HG03469 (cell line): ENCODE data around the gene HNRNPA2B1.
A peak's percentile ranks its signal among the peaks of the same experiment; 100 is the strongest.
"Not testable (repeated sequence)": the region's sequence is repeated elsewhere in the genome, so short reads cannot be mapped to it uniquely, and the experiment has no call there.

Experiments used
- ATAC-seq: cut with Tn5 transposase; IDR thresholded peaks from one replicate; pipeline ENCODE4 v1.9.1; 2021; ENCODE audit warnings: mild to moderate bottlenecking, moderate library complexity, moderate number of reproducible peaks; ENCODE audit not compliant: unreplicated experiment

The HNRNPA2B1 gene

GRCh38 chr7:26166684-26167266 lies 33.8 kb downstream of the HNRNPA2B1 start:
- ATAC-seq, result no peak

- ATAC-seq, result no peak
Observed at GRCh38 chr7:26165950-26166683, 34.4 kb downstream of the HNRNPA2B1 start.

DNA sequence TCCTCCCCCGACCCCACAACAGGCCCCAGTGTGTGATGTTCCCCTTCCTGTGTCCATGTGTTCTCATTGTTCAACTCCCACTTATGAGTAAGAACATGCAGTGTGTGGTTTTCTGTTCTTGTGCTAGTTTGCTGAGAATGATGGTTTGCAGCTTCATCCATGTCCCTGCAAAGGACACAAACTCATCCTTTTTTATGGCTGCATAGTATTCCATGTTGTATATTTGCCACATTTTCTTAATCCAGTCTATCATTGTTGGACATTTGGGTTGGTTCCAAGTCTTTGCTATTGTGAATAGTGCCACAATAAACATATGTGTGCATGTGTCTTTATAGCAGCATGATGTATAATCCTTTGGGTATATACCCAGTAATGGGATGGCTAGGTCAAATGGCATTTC lies 36.7 kb downstream of the HNRNPA2B1 start:
- ATAC-seq, result not testable (repeated sequence)

- no peak for ATAC-seq
Observed at GRCh38 chr7:26162431-26162830, 38.1 kb downstream of the HNRNPA2B1 start.

DNA sequence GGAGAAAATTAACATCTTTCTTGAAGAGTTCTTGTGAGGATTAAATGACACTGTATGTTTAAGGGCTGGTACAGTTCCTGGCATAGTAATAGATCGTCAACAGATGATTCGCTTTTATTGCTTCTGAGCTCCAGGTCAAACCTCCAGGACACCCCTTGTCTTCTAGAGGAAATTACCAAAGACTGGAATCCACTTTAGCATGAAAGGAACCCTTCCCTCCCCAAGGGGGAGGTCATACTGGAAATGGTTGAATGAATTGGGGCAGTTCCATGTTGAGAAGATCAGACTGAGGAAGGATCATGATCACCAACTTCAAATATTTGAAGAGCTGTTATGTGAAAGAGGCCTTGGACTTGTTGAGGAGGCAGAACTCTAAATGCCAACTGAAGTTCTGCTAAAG lies 39.6 kb downstream of the HNRNPA2B1 start:
- ATAC-seq, result no peak

DNA sequence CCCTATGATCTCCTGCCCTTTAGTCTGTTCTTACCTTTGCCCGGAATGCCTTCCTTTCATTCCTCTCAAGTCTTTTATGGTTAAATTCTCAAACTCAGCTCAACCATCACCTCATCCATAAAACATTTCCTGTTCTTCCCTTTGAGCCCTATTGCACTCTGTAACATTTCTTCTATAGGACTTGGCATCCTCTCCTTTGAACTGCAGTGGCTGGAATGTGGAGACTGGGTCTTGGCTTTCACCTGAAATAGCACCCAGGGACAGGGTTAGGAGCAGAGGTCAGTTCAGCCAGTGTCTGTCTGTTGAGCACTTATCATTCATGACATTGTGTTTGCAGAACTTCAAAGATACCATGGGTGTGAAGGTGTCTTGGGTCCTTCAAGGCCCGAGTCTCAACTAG lies 41.3 kb downstream of the HNRNPA2B1 start:
- ATAC-seq, result no peak

DNA sequence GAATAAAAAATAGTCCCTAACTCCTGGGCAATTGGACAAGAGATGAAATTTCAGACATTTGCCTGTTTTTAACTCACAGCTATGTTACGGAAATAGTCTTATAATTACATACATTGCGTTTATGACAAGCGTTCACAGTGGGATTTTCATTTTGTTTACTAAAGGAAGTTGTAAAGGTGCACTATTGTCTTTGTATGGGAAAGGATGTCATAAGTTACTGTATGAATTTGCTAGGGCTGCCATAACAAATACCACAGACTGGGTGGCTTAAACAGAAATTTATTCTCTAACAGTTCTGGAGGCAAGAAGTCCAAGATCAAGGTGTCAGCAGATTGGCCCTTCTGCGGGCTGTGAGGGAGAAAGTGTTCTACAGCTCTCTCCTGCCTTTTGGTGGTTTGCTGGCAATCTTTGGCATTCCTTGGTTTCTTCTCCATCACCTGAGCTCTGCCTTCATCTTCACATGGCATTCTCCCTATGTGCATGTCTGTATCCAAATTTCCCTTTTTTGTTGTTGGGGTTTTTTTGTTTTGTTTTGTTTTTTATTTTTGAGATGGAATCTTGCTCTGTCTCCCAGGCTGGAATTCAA lies 42.9 kb downstream of the HNRNPA2B1 start:
- ATAC-seq, result no peak

DNA sequence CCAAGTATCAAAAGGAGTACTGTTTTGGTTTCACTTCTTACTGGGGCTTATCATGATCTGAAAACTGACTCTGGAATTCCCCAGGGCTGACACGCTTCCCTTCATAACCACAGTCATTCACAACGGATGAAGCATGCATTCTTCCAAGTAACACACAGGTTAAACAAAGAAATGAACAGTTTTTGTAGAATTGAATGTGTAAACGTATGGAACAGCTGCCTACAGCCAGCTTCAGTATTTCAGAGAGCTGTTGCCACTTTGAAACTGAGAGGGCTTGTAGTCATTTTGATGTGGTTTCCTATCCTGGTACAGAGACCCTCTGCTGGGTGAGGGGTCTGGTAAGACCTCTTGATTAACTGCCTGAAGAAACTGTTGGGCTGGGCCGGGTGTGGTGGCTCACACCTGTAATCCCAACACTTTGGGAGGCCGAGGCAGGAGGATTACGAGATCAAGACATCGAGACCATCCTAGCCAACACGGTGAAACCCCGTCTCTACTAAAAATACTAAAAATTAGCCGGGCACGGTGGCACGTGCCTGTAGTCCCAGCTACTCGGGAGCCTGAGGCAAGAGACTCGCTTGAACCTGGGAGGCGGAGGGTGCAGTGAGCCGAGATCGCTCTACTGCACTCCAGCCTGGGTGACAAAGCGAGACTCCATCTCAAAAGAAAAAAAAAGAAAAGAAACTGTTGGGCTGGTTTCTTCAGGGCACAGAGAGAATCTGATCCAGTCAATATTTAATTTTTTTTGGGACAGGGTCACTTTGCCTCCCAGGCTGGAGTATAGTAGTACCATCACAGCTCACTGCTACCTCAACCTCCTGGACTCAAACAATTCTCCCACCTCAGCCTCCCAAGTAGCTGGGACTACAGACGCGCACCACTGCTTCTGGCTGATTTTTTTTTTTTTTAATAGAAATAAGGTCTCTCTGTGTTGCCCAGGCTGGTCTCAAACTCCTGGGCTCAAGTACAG lies 43.8 kb downstream of the HNRNPA2B1 start:
- ATAC-seq, result no peak

- ATAC-seq, result no peak
Observed at GRCh38 chr7:26155531-26156375, 44.8 kb downstream of the HNRNPA2B1 start.

- ATAC-seq, result no peak
Observed at GRCh38 chr7:26153823-26154783, 46.4 kb downstream of the HNRNPA2B1 start.

DNA sequence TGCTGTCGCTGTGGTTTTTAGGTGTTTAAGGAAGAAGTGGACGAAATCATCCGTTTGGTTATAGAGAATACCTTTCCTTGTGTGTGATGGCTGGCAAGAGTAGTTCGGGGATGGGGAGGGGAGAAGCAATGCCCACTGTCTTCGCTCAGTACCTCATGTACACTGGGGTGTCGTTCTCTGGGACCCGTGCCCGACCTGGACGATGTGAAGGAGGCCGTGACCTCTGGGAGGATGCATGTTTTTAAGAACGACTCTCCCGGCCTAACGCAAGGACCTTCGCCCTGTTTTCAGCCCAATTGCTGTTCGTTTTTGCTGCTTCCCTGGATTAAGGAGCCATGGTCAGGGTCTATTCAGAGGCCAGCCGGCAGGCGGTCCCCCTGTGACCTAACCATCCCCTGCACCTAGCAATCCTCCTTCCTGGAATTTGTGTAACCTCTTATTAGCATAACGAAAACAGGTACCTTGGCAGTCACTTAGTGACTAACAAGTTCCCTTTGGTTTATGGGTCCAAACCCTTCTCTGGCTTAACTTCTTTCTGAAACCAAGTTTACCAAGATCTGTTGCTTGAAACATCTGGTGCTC lies 47.2 kb downstream of the HNRNPA2B1 start:
- ATAC-seq, result no peak

DNA sequence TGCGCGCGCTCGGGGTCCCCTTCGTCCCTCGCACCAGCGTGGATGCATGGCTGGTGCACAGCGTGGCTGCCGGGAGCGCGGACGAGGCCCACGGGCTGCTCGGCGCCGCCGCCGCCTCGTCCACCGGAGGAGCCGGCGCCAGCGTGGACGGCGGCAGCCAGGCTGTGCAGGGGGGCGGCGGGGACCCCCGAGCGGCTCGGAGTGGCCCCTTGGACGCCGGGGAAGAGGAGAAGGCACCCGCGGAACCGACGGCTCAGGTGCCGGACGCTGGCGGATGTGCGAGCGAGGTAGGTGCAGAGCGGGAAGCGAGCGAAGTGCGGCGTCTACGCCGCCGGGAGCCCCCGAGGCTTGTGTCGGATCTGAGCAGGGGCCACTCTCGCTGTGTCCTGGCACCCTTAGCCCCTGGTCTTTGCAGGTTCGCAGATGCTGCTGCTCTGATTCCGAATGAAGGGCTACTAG lies 47.7 kb downstream of the HNRNPA2B1 start:
- not testable (repeated sequence) for ATAC-seq

DNA sequence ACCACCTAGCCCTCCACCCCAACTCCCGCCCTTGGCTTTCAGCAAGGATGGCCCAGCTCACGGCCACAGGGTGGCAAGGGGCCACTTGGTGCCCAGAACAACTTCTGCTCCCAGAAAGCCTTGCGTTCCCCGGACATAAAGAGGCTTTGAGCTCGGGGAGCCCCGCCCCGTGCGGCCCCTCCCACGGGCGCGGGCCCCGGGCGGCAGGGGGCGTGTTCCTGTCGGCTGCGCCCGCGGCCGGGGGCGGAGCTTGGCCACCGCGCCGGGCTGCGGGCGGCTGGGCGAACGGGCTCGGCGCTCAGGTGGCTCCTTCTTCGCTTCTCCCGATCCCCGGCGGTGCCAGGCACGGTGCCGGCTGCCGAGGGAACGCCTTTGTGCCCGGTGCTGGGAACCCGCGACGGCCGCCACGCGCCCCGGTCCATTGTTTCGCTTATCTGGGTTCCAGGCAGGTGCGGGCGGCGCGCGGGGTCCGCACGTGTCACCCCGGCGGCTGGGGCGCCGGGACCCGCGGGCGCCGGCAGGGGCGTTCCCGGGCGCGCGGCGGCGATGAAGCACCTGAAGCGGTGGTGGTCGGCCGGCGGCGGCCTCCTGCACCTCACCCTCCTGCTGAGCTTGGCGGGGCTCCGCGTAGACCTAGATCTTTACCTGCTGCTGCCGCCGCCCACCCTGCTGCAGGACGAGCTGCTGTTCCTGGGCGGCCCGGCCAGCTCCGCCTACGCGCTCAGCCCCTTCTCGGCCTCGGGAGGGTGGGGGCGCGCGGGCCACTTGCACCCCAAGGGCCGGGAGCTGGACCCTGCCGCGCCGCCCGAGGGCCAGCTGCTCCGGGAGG lies 48.4 kb downstream of the HNRNPA2B1 start, which contains the start of gene NFE2L3:
Gene NFE2L3, plus strand, starts transcription at position 246 of the 829 bp plus-strand sequence. Its CDS starts 301 bp downstream, at position 547.
- ATAC-seq, result peak; percentile 41

GRCh38 chr7:26151650-26151952 lies 48.9 kb downstream of the HNRNPA2B1 start:
- ATAC-seq, result no peak

DNA sequence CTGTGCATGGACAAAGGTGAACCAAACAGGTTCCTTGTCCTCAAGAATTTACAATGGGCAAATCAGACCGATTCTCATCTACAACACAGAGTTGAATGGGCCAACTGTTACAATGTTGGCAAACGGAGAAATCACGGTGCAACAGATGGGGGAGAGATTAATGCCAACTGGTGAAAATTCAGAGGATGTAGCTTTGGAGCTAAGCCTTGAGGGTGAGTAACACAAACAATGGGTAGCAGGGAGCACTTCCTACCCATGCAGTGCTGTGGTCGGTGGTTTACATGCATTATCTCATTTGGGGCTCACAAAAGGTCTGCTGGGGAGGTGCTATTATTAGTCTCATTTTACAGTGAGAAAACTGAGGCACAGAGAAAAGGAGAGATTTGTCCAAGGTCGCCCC lies 49.5 kb downstream of the HNRNPA2B1 start:
- no peak for ATAC-seq

GRCh38 chr7:26149391-26149977 lies 51.1 kb downstream of the HNRNPA2B1 start:
- no peak for ATAC-seq

GRCh38 chr7:26148307-26148700 lies 52.2 kb downstream of the HNRNPA2B1 start:
- not testable (repeated sequence) for ATAC-seq
